Suprapubic skin (tissue), 4 donors: ENCODE results near the gene LPCAT1. TPM values are rescaled to one million over a fixed set of nuclear protein-coding genes. Genes with fewer than 3 reads are reported as not detected.

Experiments
- DNase-seq, 2 donors: peaks; one replicate each; pipeline ENCODE4 v3.0.0-alpha.2; 2019; ENCODE audit warnings: low spot score in 2 of 2
- H3K27ac ChIP-seq: fragments of 200-600 bp; sonication (generic); one replicate; pipeline ENCODE4 v1.5.1; 2019
- H3K27me3 ChIP-seq: fragments of 200-600 bp; sonication (generic); one replicate; pipeline ENCODE4 v1.5.1; 2019
- H3K36me3 ChIP-seq: fragments of 200-600 bp; sonication (generic); one replicate; pipeline ENCODE4 v1.5.1; 2019
- H3K4me1 ChIP-seq: fragments of 200-600 bp; sonication (generic); one replicate; pipeline ENCODE4 v1.5.1; 2019
- H3K4me3 ChIP-seq: fragments of 200-600 bp; sonication (generic); one replicate; pipeline ENCODE4 v1.5.1; 2019; ENCODE audit warnings: mild to moderate bottlenecking
- H3K9me3 ChIP-seq: fragments of 200-600 bp; sonication (generic); one replicate; pipeline ENCODE4 v1.5.1; 2019
- CTCF ChIP-seq, 2 donors: fragments of 200-600 bp in 1 of 2; fragments of 450-650 bp in 1 of 2; sonication (generic) in 1 of 2; IDR thresholded peaks; one replicate each; pipeline ENCODE4 v1.5.1; 2016 to 2019; ENCODE audit warnings: antibody characterized with exemption in 2 of 2, mild to moderate bottlenecking in 1 of 2, moderate library complexity in 1 of 2
- EP300 ChIP-seq: sonication (generic); formaldehyde crosslinking; IDR thresholded peaks from one replicate; pipeline ENCODE4 v1.6.1; 2017; ENCODE audit warnings: antibody characterized with exemption
- POLR2A ChIP-seq, 2 donors: fragments of 450-650 bp; IDR thresholded peaks; one replicate each; pipeline ENCODE4 v1.6.1; 2017; ENCODE audit warnings: antibody characterized with exemption in 2 of 2, mild to moderate bottlenecking in 2 of 2, moderate library complexity in 2 of 2
- POLR2AphosphoS5 ChIP-seq, 3 donors: sonication (generic); formaldehyde crosslinking; IDR thresholded peaks; one replicate each; pipeline ENCODE4 v1.6.1; 2017; ENCODE audit warnings: antibody characterized with exemption in 3 of 3
- whole genome bisulfite sequencing: methylation state at CpG from one replicate; pipeline ENCODE4 v1.1.5; 2018; 5-methylcytosine and 5-hydroxymethylcytosine counted together
- total RNA-seq, 4 donors: library from RNA; depleted of rRNA; stranded (reverse); fragments of >200 nt; gene quantifications; one replicate each; pipeline ENCODE4 v1.1.0, GENCODE V29; 2016

LPCAT1 gene
- total RNA-seq, 4 donors from 2014 or later = 11.3 to 21.0 (median 13.8) TPM

GRCh38 chr5:1445689-1446601 is 77.8 kb downstream of the LPCAT1 start:
- no peak for TF ChIP-seq CTCF (IDR thresholded peaks at IDR 0.05)
- no peak for TF ChIP-seq POLR2AphosphoS5 (IDR thresholded peaks at IDR 0.05)
- no peak for TF ChIP-seq POLR2A (IDR thresholded peaks at IDR 0.05)
- no peak for TF ChIP-seq EP300

GRCh38 chr5:1445313-1445688 is 78.5 kb downstream of the LPCAT1 start, which contains the start of gene SLC6A3:
TSS of gene SLC6A3 (minus strand) at chr5:1445440. CDS start at chr5:1443197, 2,243 bp downstream.
- Histone ChIP-seq H3K4me3 (peak within 1 kb of the TSS; percentile 34), H3K27me3 (peaks cover 75% of the 10 kb centered on the region), H3K36me3 (no peaks in the 10 kb centered on the region), H3K27ac (no peak within 1 kb of the TSS), H3K9me3 (no peaks in the 10 kb centered on the region), H3K4me1 (peaks cover 19% of the 10 kb centered on the region)
- peak in 1 of 2 donors; percentile 76 for DNase-seq
- TF ChIP-seq CTCF (IDR thresholded peaks at IDR 0.05) = no peak
- TF ChIP-seq POLR2A (IDR thresholded peaks at IDR 0.05) = no peak
- no peak for TF ChIP-seq POLR2AphosphoS5 (IDR thresholded peaks at IDR 0.05)
- TF ChIP-seq EP300 = no peak
- WGBS = 5% methylated on average over 11 of the region's 52 CpGs

More at GRCh38 chr5:1445689-1446601, 77.8 kb downstream of the LPCAT1 start:
- Histone ChIP-seq H3K27me3 (peaks cover 71% of the 10 kb centered on the region), H3K27ac (no peak overlapping the region), H3K4me1 (peaks cover 19% of the 10 kb centered on the region), H3K4me3 (peak overlapping the region; percentile 34), H3K9me3 (no peaks in the 10 kb centered on the region), H3K36me3 (no peaks in the 10 kb centered on the region)
- peak in 1 of 2 donors; percentile 65 for DNase-seq
- WGBS = 2% methylated on average over 9 of the region's 92 CpGs

- Histone ChIP-seq H3K4me1 (peaks cover 19% of the 10 kb centered on the region), H3K27ac (no peak overlapping the region), H3K36me3 (no peaks in the 10 kb centered on the region), H3K9me3 (no peaks in the 10 kb centered on the region), H3K27me3 (peaks cover 81% of the 10 kb centered on the region), H3K4me3 (peak overlapping the region; percentile 34)
- DNase-seq = peak in 1 of 2 donors; percentile 72
- WGBS = 32% methylated on average over 5 of the region's 68 CpGs
- TF ChIP-seq CTCF (IDR thresholded peaks at IDR 0.05) (no peak), POLR2AphosphoS5 (IDR thresholded peaks at IDR 0.05) (no peak), EP300 (no peak), POLR2A (IDR thresholded peaks at IDR 0.05) (no peak)
Measured at GRCh38 chr5:1444361-1445189, 79.2 kb downstream of the LPCAT1 start.

GRCh38 chr5:1443991-1444360 is 79.8 kb downstream of the LPCAT1 start:
- Histone ChIP-seq H3K4me3 (no peak overlapping the region), H3K27ac (no peak overlapping the region), H3K9me3 (no peaks in the 10 kb centered on the region), H3K27me3 (peaks cover 85% of the 10 kb centered on the region), H3K4me1 (peaks cover 19% of the 10 kb centered on the region), H3K36me3 (no peaks in the 10 kb centered on the region)
- TF ChIP-seq POLR2A (IDR thresholded peaks at IDR 0.05) = no peak
- no peak for TF ChIP-seq POLR2AphosphoS5 (IDR thresholded peaks at IDR 0.05)
- TF ChIP-seq CTCF (IDR thresholded peaks at IDR 0.05) = no peak
- no peak for TF ChIP-seq EP300
- WGBS = 58% methylated on average over 12 of the region's 15 CpGs
- DNase-seq = peak in 1 of 2 donors; percentile 55
